ENCODE data around the gene SLC24A3. TPM values are rescaled to one million over a fixed set of nuclear protein-coding genes. Genes with fewer than 3 reads are reported as not detected.

Gene SLC24A3
- total RNA-seq, 1 experiment from 2014 or later: not detected

DNA sequence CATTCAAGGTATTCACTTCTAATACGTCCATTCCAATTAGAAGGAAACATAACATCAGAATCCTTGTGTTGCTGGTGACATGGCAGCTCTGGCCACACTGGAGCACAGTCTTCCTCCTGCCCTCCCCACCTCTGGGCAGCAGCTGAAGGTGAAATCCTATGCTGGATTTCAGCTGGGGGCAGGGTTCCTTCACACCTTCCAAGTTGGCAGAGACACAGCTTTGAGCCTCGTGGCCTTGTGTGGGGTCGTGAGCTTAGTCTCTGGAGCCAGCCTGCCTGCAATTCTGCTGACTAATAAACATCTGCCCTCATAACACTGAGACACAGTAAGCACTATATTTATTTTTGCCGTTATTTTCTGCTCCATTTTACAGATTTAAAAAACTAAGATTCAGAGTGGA, 326.7 kb downstream of the SLC24A3 start:
- Histone ChIP-seq H3K27me3 (ENCODE audit: control insufficient read depth, insufficient read depth, low read length) (no peaks in the 10 kb centered on the region), H3K36me3 (ENCODE audit: control insufficient read depth, insufficient read depth, low read length) (no peaks in the 10 kb centered on the region), H3K27ac (ENCODE audit: low read length) (no peak overlapping the region), H3K4me3 (ENCODE audit: low read depth in 2 of 2, low read length in 2 of 2) (no peak overlapping the region), H3K4me1 (ENCODE audit: control insufficient read depth, insufficient read depth, low read length) (no peaks in the 10 kb centered on the region), H3K9me3 (ENCODE audit: control insufficient read depth, insufficient read depth, low read depth, low read length) (no peaks in the 10 kb centered on the region; the same call in 1 of the 2 replicates)
- TF ChIP-seq SIN3A (IDR thresholded peaks at IDR 0.05; ENCODE audit: borderline replicate concordance, insufficient read depth, low read depth, low read length): no peak
- no peak for TF ChIP-seq POLR2AphosphoS5 (IDR thresholded peaks at IDR 0.05; ENCODE audit: low read depth, low read length)
- no peak for TF ChIP-seq REST (IDR thresholded peaks at IDR 0.05; ENCODE audit: insufficient read depth in 1 of 2, low read depth in 2 of 2, low read length in 1 of 2)
- BruUV-seq (replicated peaks): no TSS peak
- intact Hi-C loops (cut with micrococcal nuclease; ENCODE audit: unreplicated experiment) (no loop called here), in situ Hi-C loops (cut with HindIII; ENCODE audit: low pct_unique_long_range_greater_than_20kb, low sequenced_read_pairs) (no loop called here)
- no peak for DNase-seq (ENCODE audit: low read depth, low spot score)
- CTCF ChIA-PET: no interaction called here
- POLR2A ChIA-PET: no interaction called here
- no peak for ATAC-seq

DNA sequence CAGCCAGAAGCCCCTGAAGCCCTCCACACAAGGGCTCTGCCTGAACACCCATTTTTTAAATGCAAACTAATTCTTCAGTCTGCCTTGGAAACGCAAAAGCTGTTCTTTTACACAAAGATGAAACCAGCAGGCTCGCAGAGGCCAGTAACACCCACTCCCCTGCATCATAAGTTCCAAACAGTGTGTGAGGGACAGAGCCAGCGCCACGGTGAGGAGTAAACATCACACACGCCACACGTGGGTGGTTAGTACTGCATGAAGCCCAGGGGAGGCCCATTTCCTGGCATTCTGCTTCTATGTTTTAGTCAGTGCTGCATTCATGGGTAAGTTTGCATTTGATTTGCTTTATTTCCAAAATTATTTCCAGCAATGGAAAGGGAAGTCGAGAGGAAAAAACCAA, 327.9 kb downstream of the SLC24A3 start:
- no peak overlapping the region for H3K27ac ChIP-seq (ENCODE audit: low read length)
- ChIA-PET CTCF (no interaction called here), POLR2A (no interaction called here)
- ATAC-seq: no peak
- in situ Hi-C loops (cut with HindIII; ENCODE audit: low pct_unique_long_range_greater_than_20kb, low sequenced_read_pairs): no loop called here
- no TSS peak for BruUV-seq (replicated peaks)
- intact Hi-C loops (cut with micrococcal nuclease; ENCODE audit: unreplicated experiment): no loop called here
- TF ChIP-seq, protein P1, sequence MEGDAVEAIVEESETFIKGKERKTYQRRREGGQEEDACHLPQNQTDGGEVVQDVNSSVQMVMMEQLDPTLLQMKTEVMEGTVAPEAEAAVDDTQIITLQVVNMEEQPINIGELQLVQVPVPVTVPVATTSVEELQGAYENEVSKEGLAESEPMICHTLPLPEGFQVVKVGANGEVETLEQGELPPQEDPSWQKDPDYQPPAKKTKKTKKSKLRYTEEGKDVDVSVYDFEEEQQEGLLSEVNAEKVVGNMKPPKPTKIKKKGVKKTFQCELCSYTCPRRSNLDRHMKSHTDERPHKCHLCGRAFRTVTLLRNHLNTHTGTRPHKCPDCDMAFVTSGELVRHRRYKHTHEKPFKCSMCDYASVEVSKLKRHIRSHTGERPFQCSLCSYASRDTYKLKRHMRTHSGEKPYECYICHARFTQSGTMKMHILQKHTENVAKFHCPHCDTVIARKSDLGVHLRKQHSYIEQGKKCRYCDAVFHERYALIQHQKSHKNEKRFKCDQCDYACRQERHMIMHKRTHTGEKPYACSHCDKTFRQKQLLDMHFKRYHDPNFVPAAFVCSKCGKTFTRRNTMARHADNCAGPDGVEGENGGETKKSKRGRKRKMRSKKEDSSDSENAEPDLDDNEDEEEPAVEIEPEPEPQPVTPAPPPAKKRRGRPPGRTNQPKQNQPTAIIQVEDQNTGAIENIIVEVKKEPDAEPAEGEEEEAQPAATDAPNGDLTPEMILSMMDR (IDR thresholded peaks at IDR 0.05): no peak
- no peak for TF ChIP-seq TCF7L2 (IDR thresholded peaks at IDR 0.05; ENCODE audit: low read depth, low read length)
- TF ChIP-seq SIN3A (IDR thresholded peaks at IDR 0.05; ENCODE audit: borderline replicate concordance, insufficient read depth, low read depth, low read length): no peak
- TF ChIP-seq POLR2AphosphoS5 (IDR thresholded peaks at IDR 0.05; ENCODE audit: low read depth, low read length): no peak
- no peak for TF ChIP-seq REST (IDR thresholded peaks at IDR 0.05; ENCODE audit: insufficient read depth in 1 of 2, low read depth in 2 of 2, low read length in 1 of 2)
- no peaks in the 10 kb centered on the region for H3K9me3 ChIP-seq (ENCODE audit: control insufficient read depth, insufficient read depth, low read depth, low read length)
- H3K4me3 ChIP-seq (ENCODE audit: low read depth in 2 of 2, low read length in 2 of 2): no peak overlapping the region
- DNase-seq (ENCODE audit: low read depth, low spot score): no peak
- no peaks in the 10 kb centered on the region for H3K27me3 ChIP-seq (ENCODE audit: control insufficient read depth, insufficient read depth, low read length)
- no peaks in the 10 kb centered on the region for H3K36me3 ChIP-seq (ENCODE audit: control insufficient read depth, insufficient read depth, low read length)
- no peaks in the 10 kb centered on the region for H3K4me1 ChIP-seq (ENCODE audit: control insufficient read depth, insufficient read depth, low read length)

All from Panc1 (cell line).